C4-2B (cell line): ENCODE data around the gene ZNF100.
A peak's percentile ranks its signal among the peaks of the same experiment; 100 is the strongest.
"Not testable (repeated sequence)": the region's sequence is repeated elsewhere in the genome, so short reads cannot be mapped to it uniquely, and the experiment has no call there.

ENCODE experiments used
- H3K27ac ChIP-seq: fragments of 450-650 bp; 2 replicates; pipeline ENCODE4 v1.5.1; 2017
- CTCF ChIP-seq: fragments of 450-650 bp; conservative IDR thresholded peaks from 2 replicates; pipeline ENCODE4 v1.5.1; 2017; ENCODE audit warnings: mild to moderate bottlenecking
- ZFX ChIP-seq: fragments of 450-650 bp; IDR thresholded peaks from 2 replicates; pipeline ENCODE4 v1.6.1; 2017

The ZNF100 gene

GRCh38 chr19:21758296-21758695 is 9.1 kb downstream of the ZNF100 start:
- H3K27ac ChIP-seq = no peak overlapping the region
- TF ChIP-seq ZFX (no peak), CTCF (0 out of 2 replicates have a peak, but pooled peaks have one; percentile 6)

GRCh38 chr19:21755555-21755954 is 11.8 kb downstream of the ZNF100 start:
- not testable (repeated sequence) for H3K27ac ChIP-seq

GRCh38 chr19:21751384-21751783 is 16.0 kb downstream of the ZNF100 start:
- no peak overlapping the region for H3K27ac ChIP-seq
- TF ChIP-seq ZFX = no peak
- TF ChIP-seq CTCF = no peak

GRCh38 chr19:21750586-21751128 is 16.7 kb downstream of the ZNF100 start:
- H3K27ac ChIP-seq = no peak overlapping the region
- TF ChIP-seq CTCF = no peak
- TF ChIP-seq ZFX = no peak

- no peak overlapping the region for H3K27ac ChIP-seq
- TF ChIP-seq CTCF (no peak), ZFX (no peak)
These were observed 18.3 kb downstream of the ZNF100 start for GRCh38 chr19:21749090-21749489.

GRCh38 chr19:21748088-21748487 is 19.3 kb downstream of the ZNF100 start:
- H3K27ac ChIP-seq = no peak overlapping the region
- TF ChIP-seq ZFX (no peak), CTCF (no peak)

GRCh38 chr19:21740559-21740958 is 26.8 kb downstream of the ZNF100 start:
- H3K27ac ChIP-seq = no peak overlapping the region
- TF ChIP-seq CTCF (no peak; the same call in 1 of the 2 replicates), ZFX (no peak)

- not testable (repeated sequence) for H3K27ac ChIP-seq
These were observed 40.2 kb downstream of the ZNF100 start for GRCh38 chr19:21726942-21727747.
